ENCODE results near the gene ECI2.
"Not testable (repeated sequence)": the region's sequence is repeated elsewhere in the genome, so short reads cannot be mapped to it uniquely, and the experiment has no call there.

Gene ECI2

DNA sequence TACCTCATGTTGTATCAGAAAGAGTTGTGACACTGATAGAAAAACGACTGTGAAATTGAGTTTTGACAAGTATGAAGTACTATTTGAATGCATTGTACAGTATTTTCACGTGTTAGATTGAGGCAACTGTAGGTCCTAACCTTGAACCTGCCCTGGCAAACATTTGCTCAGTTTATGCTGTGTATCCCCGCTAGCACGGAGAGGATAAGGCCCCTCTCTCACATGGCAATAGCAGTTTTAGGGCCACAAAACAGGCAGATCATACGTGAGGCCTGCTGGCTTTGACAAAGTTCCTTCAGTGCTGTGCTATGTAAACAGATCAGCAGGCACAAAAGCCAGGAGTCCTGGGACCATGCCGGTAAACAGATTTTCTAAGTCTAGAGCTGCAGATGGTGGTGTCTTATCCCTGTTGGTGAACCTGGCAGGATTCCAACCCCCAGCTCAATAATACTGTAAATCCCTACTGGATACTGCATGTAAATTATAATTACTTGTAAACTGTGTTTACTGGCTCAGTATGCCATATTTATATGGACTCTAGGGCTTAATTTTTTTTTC, 32.6 kb downstream of the ECI2 start:
- Histone ChIP-seq H3K4me1 (ENCODE audit: control insufficient read depth, insufficient read depth, low read length, unreplicated experiment) (no peaks in the 10 kb centered on the region), H2AFZ (ENCODE audit: low read length, unreplicated experiment) (no peak overlapping the region), H3K27ac (ENCODE audit: low read depth, low read length) (no peak overlapping the region)

GRCh38 chr6:4101298-4101697, 34.1 kb downstream of the ECI2 start:
- Histone ChIP-seq H3K79me2 (ENCODE audit: control insufficient read depth, insufficient read depth, low read length, unreplicated experiment) (no peaks in the 10 kb centered on the region), H2AFZ (ENCODE audit: low read length, unreplicated experiment) (no peak overlapping the region), H3K4me1 (ENCODE audit: control insufficient read depth, insufficient read depth, low read length, unreplicated experiment) (no peaks in the 10 kb centered on the region), H3K36me3 (ENCODE audit: insufficient read depth, low read length) (no peaks in the 10 kb centered on the region), H3K4me3 (ENCODE audit: low read depth, low read length) (no peak overlapping the region), H3K27ac (ENCODE audit: low read depth, low read length) (no peak overlapping the region), H3K27me3 (ENCODE audit: insufficient read depth, low read length) (no peaks in the 10 kb centered on the region)

More for the DNA sequence above, 32.6 kb downstream of the ECI2 start:
- H3K79me2 ChIP-seq (ENCODE audit: control insufficient read depth, insufficient read depth, low read length, unreplicated experiment), result no peaks in the 10 kb centered on the region
- no peak overlapping the region for H3K4me3 ChIP-seq (ENCODE audit: low read depth, low read length)
- no peaks in the 10 kb centered on the region for H3K27me3 ChIP-seq (ENCODE audit: insufficient read depth, low read length)
- no peaks in the 10 kb centered on the region for H3K36me3 ChIP-seq (ENCODE audit: insufficient read depth, low read length)

GRCh38 chr6:4100655-4101054, 34.7 kb downstream of the ECI2 start:
- H2AFZ ChIP-seq (ENCODE audit: low read length, unreplicated experiment), result no peak overlapping the region
- H3K27ac ChIP-seq (ENCODE audit: low read depth, low read length), result no peak overlapping the region
- H3K4me3 ChIP-seq (ENCODE audit: low read depth, low read length), result no peak overlapping the region
- H3K27me3 ChIP-seq (ENCODE audit: insufficient read depth, low read length), result no peaks in the 10 kb centered on the region
- H3K36me3 ChIP-seq (ENCODE audit: insufficient read depth, low read length), result no peaks in the 10 kb centered on the region
- H3K79me2 ChIP-seq (ENCODE audit: control insufficient read depth, insufficient read depth, low read length, unreplicated experiment), result no peaks in the 10 kb centered on the region
- H3K4me1 ChIP-seq (ENCODE audit: control insufficient read depth, insufficient read depth, low read length, unreplicated experiment), result no peaks in the 10 kb centered on the region

GRCh38 chr6:4093288-4093687, 42.1 kb downstream of the ECI2 start:
- Histone ChIP-seq H3K27me3 (ENCODE audit: insufficient read depth, low read length) (no peaks in the 10 kb centered on the region), H3K36me3 (ENCODE audit: insufficient read depth, low read length) (no peaks in the 10 kb centered on the region), H3K4me1 (ENCODE audit: control insufficient read depth, insufficient read depth, low read length, unreplicated experiment) (no peaks in the 10 kb centered on the region), H3K27ac (ENCODE audit: low read depth, low read length) (no peak overlapping the region), H3K4me3 (ENCODE audit: low read depth, low read length) (no peak overlapping the region), H3K79me2 (ENCODE audit: control insufficient read depth, insufficient read depth, low read length, unreplicated experiment) (no peaks in the 10 kb centered on the region), H2AFZ (ENCODE audit: low read length, unreplicated experiment) (no peak overlapping the region)

DNA sequence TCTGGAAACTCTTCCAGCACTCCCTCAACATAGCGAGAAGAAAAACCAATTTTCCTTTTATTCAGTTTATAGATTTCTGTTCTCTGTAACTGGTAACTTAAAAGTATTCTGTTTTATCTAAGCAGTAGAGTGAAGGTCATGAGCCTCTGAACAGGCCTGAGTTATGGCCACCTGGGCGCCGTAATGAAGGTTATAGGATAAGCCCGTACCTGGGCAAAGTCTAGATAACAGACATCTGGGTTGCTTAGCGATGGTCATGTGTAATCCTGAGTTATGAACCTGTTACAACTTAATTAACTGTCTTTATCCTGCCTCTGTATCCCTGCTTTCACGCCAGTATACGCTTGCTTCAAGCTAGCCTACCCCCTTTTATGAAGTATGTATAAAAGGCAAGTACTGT, 43.4 kb downstream of the ECI2 start:
- H3K79me2 ChIP-seq (ENCODE audit: control insufficient read depth, insufficient read depth, low read length, unreplicated experiment), result no peaks in the 10 kb centered on the region
- H3K4me1 ChIP-seq (ENCODE audit: control insufficient read depth, insufficient read depth, low read length, unreplicated experiment), result no peaks in the 10 kb centered on the region
- no peaks in the 10 kb centered on the region for H3K27me3 ChIP-seq (ENCODE audit: insufficient read depth, low read length)
- no peaks in the 10 kb centered on the region for H3K36me3 ChIP-seq (ENCODE audit: insufficient read depth, low read length)
- H3K4me3 ChIP-seq (ENCODE audit: low read depth, low read length), result no peak overlapping the region
- no peak overlapping the region for H2AFZ ChIP-seq (ENCODE audit: low read length, unreplicated experiment)
- no peak overlapping the region for H3K27ac ChIP-seq (ENCODE audit: low read depth, low read length)

DNA sequence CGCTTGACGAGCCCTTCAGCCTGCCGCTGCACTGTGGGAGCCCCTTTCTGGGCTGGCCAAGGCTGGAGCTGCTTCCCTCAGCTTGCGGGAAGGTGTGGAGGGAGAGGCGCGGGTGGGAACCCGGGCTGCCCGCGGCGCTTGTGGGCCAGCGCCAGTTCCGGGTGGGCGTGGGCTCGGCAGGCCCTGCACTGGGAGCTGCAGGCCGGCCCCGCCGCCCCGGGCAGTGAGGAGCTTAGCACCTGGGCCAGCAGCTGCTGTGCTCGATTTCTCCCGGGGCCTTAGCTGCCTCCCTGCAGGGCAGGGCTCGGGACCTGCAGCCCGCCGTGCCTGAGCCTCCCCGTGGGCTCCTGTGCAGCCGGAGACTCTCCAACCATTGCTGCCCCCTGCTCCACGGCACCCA, 45.3 kb downstream of the ECI2 start:
- not testable (repeated sequence) for H3K27ac ChIP-seq (ENCODE audit: low read depth, low read length); H2AFZ ChIP-seq (ENCODE audit: low read length, unreplicated experiment); H3K79me2 ChIP-seq (ENCODE audit: control insufficient read depth, insufficient read depth, low read length, unreplicated experiment); H3K36me3 ChIP-seq (ENCODE audit: insufficient read depth, low read length); H3K4me1 ChIP-seq (ENCODE audit: control insufficient read depth, insufficient read depth, low read length, unreplicated experiment); H3K27me3 ChIP-seq (ENCODE audit: insufficient read depth, low read length); H3K4me3 ChIP-seq (ENCODE audit: low read depth, low read length)

GRCh38 chr6:4088704-4089103, 46.7 kb downstream of the ECI2 start:
- no peaks in the 10 kb centered on the region for H3K79me2 ChIP-seq (ENCODE audit: control insufficient read depth, insufficient read depth, low read length, unreplicated experiment)
- H3K4me3 ChIP-seq (ENCODE audit: low read depth, low read length), result no peak overlapping the region
- H3K27ac ChIP-seq (ENCODE audit: low read depth, low read length), result no peak overlapping the region
- H3K4me1 ChIP-seq (ENCODE audit: control insufficient read depth, insufficient read depth, low read length, unreplicated experiment), result no peaks in the 10 kb centered on the region
- no peak overlapping the region for H2AFZ ChIP-seq (ENCODE audit: low read length, unreplicated experiment)
- H3K36me3 ChIP-seq (ENCODE audit: insufficient read depth, low read length), result no peaks in the 10 kb centered on the region
- H3K27me3 ChIP-seq (ENCODE audit: insufficient read depth, low read length), result no peaks in the 10 kb centered on the region

- Histone ChIP-seq H2AFZ (ENCODE audit: low read length, unreplicated experiment) (no peak overlapping the region), H3K79me2 (ENCODE audit: control insufficient read depth, insufficient read depth, low read length, unreplicated experiment) (no peaks in the 10 kb centered on the region), H3K27me3 (ENCODE audit: insufficient read depth, low read length) (no peaks in the 10 kb centered on the region), H3K27ac (ENCODE audit: low read depth, low read length) (no peak overlapping the region), H3K36me3 (ENCODE audit: insufficient read depth, low read length) (no peaks in the 10 kb centered on the region), H3K4me1 (ENCODE audit: control insufficient read depth, insufficient read depth, low read length, unreplicated experiment) (no peaks in the 10 kb centered on the region), H3K4me3 (ENCODE audit: low read depth, low read length) (no peak overlapping the region)
Measured at GRCh38 chr6:4085332-4085700, 50.1 kb downstream of the ECI2 start.

- Histone ChIP-seq H3K79me2 (ENCODE audit: control insufficient read depth, insufficient read depth, low read length, unreplicated experiment) (no peaks in the 10 kb centered on the region), H3K27ac (ENCODE audit: low read depth, low read length) (no peak overlapping the region), H3K4me3 (ENCODE audit: low read depth, low read length) (no peak overlapping the region), H3K4me1 (ENCODE audit: control insufficient read depth, insufficient read depth, low read length, unreplicated experiment) (no peaks in the 10 kb centered on the region), H3K27me3 (ENCODE audit: insufficient read depth, low read length) (no peaks in the 10 kb centered on the region), H3K36me3 (ENCODE audit: insufficient read depth, low read length) (no peaks in the 10 kb centered on the region), H2AFZ (ENCODE audit: low read length, unreplicated experiment) (no peak overlapping the region)
Measured at GRCh38 chr6:4084444-4085331, 50.7 kb downstream of the ECI2 start.

- H3K79me2 ChIP-seq (ENCODE audit: control insufficient read depth, insufficient read depth, low read length, unreplicated experiment), result no peaks in the 10 kb centered on the region
- no peaks in the 10 kb centered on the region for H3K36me3 ChIP-seq (ENCODE audit: insufficient read depth, low read length)
- no peak within 1 kb of the TSS for H2AFZ ChIP-seq (ENCODE audit: low read length, unreplicated experiment)
- no peak within 1 kb of the TSS for H3K4me3 ChIP-seq (ENCODE audit: low read depth, low read length)
- no peak within 1 kb of the TSS for H3K27ac ChIP-seq (ENCODE audit: low read depth, low read length)
- no peaks in the 10 kb centered on the region for H3K4me1 ChIP-seq (ENCODE audit: control insufficient read depth, insufficient read depth, low read length, unreplicated experiment)
- no peaks in the 10 kb centered on the region for H3K27me3 ChIP-seq (ENCODE audit: insufficient read depth, low read length)
Measured at GRCh38 chr6:4078691-4079471, 56.5 kb downstream of the ECI2 start, which contains the start of gene FAM217A. Gene FAM217A (minus strand): TSS chr6:4079137. CDS start chr6:4077414, 1,723 bp downstream.
